ENCODE measurements around the gene KAZN.

DNA sequence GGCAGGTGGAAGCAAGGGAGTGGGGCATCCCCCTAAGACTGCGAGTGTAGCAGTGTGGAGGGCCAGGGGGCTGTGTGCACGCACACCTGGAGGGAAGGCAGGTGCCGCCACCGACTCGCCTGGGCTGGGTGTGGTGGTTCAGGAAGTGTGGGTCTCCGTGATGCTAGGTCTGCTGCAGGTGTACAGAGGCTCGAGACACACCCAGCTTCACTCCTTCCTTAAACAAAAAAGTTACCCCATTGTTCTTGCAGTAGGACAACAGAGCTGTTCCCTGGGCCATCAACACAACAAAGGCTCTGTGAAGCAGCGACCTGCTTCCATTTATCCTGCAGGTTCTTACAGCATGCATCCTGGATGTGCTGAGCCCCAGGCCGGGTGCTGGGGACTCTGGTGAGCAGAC is 454.7 kb downstream of the KAZN start:
- TF ChIP-seq GATA3 (IDR thresholded peaks at IDR 0.05; ENCODE audit: low read depth, low read length) (no peak), GATA2 (IDR thresholded peaks at IDR 0.05; ENCODE audit: low read depth, low read length) (no peak)

Measured in SH-SY5Y (cell line).